GM18502 (cell line): Measurements from ENCODE around the gene DAND5.

Source experiments
- ATAC-seq: cut with Tn5 transposase; IDR thresholded peaks from one replicate; pipeline ENCODE4 v1.9.1; 2021; ENCODE audit warnings: mild to moderate bottlenecking; ENCODE audit not compliant: unreplicated experiment, poor library complexity

The DAND5 gene, protein sequence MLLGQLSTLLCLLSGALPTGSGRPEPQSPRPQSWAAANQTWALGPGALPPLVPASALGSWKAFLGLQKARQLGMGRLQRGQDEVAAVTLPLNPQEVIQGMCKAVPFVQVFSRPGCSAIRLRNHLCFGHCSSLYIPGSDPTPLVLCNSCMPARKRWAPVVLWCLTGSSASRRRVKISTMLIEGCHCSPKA

DNA sequence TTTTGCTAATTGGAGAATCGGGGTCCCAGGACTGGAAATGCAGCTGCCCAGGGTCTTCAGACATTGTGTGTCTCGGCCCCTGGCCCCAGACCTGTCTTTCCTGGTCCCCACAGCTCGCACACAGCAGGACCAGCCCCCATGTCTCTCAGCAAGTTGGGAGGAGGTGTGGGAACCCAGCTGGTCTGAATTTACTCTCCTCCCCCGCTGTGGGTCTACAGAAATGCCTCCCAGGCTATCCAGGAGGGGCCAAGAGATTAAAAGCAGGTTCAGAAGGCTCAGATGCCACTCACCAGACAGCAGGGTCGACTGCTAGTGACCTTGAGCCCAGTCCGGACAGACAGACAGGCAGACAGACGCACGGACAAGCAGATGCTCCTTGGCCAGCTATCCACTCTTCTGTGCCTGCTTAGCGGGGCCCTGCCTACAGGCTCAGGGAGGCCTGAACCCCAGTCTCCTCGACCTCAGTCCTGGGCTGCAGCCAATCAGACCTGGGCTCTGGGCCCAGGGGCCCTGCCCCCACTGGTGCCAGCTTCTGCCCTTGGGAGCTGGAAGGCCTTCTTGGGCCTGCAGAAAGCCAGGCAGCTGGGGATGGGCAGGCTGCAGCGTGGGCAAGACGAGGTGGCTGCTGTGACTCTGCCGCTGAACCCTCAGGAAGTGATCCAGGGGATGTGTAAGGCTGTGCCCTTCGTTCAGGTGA, at the start of gene DAND5:
TSS of gene DAND5 (plus strand) at position 285 of the 697 bp plus-strand sequence. CDS start at position 370, 85 bp downstream.
- ATAC-seq = no peak

DNA sequence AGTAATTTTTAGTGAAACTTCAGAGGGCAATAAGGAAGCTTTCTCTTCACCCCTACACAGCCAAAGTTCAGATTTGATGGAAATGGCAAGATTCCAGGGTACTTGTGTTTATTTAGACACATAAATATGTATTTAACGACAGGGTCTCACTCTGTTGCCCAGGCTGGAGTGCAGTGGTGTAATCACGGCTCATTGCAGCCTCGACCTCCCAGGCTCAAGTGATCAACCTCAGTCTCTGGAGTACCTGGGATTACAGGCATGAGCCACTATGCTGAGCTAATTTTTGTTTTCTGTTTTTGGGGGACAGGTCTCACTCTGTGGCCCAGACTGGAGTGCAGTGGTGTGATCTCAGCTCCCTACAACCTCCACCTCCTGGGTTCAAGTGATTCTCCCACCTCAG, 48.3 kb upstream of the DAND5 start:
- no peak for ATAC-seq

DNA sequence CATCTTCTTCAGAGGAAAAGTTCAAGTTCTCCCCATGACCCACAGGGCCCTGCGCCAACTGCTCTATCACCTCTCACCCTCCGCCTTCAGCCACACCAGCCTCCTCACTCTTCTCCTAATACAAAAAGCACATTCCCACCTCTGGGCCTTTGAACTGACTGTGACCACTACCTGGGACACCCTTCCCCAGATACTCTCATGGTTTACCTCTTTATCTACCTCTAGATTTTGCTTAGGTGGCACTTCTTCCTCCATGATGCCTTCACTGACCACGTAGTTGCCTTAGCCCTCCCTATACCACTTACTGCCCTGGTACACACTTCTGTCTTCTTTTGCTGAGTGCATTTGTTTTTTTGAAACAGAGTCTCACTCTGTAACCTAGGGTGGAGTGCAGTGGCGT, 46.4 kb upstream of the DAND5 start:
- ATAC-seq = no peak

DNA sequence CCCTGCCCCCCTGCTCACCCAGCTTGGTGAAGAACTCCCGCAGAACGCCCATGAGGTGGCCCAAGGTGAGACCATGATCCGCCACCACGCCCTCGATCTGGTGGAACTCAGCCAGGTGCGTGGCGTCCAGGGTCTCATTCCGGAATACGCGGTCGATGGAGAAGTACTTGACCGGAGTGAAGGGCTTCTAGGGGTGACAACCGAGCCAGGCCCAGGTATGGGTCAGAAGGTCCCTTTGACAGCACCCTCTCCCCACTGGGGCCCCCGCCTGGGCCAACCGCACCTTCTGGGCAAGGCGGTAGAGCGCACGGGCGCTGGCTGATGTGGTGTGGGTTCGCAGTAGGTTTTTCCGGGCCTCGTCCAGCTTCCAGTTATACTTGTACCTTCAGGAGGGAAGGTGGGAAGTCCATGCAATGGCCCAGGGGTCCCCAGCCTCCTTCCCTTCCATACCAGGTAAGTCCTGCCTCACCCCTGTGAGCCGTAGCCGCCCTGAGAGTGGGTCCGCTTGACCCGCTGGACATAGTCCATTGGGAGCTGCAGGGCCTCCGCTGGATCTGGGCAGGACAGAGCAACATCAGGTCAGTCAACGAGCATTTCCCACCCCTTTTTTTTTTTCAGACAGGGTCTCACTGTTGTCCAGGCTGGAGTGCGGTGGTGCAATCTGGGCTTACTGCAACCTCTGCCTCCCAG, 44.6 kb upstream of the DAND5 start:
- ATAC-seq = no peak

DNA sequence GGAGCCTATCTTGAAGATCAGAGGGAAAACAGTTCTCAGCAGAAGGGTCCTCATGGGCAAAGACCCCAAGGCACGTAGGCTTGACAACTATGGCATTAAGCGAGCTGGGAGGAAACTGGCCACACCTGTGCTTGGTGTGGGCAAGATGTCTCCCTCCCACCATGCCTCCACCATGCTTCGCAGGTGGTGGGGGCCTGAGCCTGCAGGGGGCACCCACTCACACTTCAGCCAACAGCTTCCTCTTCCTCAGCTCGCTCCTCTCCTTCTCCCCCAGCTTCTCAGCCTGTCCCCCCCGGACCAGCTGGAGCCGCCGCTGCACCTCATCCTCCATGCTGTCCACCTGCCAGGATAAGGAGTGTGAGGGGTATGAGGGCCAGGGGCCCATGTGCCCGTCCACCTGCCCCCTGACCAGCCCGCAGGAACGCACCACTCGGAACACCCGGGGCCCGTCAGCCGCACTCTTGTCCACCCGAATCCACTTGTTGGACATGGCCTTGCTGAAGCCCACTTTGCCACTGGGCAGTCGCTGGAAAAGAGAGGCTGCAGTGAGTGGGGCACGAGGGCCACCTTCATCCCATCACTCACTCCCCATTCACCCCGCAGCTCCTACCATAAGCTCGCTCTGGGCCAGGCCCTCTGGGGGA, 39.3 kb upstream of the DAND5 start:
- ATAC-seq = no peak

DNA sequence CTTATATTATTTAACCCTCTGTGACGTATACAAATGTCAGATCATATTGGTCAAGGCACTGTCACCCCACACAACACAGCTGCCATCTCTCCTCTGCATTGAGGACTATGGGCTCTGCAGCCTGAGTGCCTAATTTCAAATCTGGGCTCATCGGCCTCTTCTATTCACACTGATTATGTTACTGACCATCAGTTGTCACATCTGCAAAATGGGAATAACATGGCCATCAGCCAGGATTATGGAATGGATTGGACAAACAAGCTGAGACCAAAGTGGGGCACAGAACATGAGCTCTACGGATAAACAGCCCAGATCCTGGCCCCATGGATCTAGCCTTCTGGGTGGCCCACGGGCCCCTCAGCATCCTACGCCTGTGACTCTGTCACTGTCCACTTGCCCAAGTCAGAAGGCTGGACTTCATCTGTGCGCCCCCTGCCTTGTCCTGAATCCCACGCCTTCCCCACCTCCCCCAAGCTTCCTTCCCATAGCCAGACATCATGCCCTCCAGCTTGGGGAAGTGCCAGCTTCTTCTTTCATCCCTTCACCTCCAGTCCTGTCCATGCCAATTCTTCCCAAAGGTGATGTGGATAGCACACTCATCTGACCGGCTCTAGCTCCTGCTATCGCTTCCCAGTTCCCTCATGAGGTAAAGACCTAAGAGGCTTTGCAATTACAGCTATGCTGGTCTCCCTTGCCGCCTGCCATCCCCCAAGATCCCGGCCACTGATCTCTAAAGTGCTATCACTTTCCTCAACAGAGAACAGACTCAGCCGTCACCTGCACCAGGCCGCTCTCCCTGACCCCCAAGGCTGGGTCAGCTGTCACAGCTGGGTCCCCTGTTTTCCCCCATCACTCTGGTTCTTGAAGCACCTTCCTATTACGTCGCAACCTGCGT, 36.7 kb upstream of the DAND5 start:
- no peak for ATAC-seq

DNA sequence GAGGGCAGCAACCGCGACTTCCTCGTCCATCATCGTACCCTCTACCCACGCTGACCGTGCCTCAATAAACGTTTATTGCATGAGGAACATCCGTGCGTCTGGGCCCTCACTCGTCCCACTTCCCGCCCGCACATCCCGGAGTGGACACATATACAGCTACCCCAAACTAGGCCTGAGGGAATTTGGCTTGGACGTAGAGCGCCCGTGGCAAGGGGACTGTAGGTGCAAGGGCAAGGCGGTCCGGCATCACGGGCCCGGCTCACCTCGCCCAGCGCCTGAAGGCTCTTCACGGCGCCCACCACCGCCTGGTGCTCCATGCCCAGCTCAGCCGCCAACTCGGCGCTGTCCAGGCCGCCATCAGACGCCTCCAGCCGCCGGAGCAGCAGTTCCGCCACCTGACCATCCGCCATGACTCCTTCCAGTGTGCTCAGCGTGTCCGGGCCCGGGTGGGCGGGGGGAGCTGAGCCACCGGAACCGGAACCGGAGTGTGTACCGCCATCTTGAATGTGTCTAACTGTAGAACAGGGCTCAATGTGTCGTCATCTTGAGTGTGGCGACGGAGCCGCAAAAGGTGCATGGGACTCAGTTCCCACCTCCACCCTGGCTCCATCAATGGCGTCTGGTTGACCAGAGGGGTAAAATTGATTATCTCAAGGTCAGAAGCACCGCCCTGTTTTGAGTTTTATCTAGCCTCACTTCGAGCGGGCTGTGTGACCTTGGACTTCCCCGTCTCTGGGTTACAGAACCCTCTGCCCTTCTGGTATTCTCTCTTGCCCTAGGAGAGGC, 35.9 kb upstream of the DAND5 start, which contains the start of gene FARSA:
TSS of gene FARSA (minus strand) at position 425 of the 786 bp plus-strand sequence. CDS start at position 410, 15 bp downstream.
- ATAC-seq = peak; percentile 44

DNA sequence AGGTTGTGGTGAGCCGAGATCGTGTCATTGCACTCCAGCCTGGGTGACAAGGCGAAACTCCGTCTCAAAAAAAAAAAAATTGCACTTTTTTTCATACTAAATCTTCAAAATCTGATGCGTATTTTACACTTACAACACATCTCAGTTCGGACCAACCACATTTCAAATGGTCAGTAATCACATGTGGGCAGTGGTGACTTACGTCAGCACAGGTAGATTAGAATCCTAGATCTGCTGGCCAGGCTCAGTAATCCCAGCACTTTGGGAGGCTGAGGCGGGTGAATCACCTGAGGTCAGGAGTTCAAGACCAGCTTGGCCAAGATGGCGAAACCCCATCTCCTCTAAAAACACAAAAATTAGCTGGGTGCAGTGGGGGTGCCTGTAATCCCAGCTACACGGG, 34.3 kb upstream of the DAND5 start:
- no peak for ATAC-seq

DNA sequence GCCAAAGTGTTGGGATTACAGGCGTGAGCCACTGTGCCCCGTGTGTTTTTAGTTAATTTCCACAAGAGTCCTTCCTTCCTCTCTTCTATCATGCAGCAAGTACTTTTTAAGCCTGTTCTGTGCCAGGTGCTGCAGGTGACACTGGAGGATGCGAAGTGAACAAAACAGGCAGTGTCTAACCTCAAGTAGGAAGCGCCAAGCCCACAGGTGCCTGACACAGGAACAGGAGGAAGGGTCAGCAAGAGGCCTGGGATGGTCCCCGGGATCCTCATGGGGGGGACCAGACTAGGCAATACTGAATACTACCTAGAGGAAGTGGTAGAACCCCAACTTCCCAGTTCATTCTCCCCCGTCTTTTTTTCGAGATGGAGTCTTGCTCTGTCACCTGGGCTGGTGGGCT, 32.8 kb upstream of the DAND5 start:
- no peak for ATAC-seq

DNA sequence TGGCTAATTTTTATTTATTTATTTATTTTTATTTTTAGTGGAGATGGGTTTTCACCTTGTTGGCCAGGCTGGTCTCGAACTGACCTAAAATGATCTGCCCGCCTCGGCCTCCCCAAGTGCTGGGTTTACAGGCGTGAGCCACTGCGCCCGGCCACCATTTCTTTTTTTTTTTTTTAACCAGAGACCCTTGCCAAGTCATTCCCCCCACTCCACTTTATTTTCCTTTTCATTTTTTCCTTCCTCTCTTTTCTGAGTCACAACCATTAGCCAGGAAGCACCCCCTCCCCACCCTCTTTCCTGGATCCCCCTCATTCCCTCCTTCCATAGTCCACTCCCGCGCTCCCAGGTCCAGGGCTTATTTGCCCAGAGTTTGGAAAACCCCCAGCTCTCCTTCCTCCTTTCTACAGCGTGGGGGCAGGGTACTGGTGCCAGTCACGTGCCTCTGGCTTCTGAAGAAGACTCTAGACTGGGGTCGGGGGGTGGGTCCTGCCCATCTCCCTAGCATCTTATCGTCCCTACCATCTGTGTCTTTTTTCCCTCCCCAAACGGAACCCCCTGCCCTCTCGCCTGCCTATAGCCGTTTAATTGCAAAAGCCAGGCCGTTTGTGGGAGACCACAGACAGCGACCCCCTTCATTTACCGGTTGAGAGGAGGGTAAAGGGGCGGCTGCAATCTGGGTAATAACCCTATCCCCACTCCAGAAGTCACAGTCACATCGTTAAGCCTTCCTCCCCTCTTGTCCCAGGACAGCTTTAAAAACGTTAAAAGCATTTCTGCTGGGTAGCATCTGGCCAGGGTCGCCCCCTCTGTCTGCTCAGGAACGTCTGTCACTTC, 32.1 kb upstream of the DAND5 start:
- ATAC-seq = peak; percentile 0

DNA sequence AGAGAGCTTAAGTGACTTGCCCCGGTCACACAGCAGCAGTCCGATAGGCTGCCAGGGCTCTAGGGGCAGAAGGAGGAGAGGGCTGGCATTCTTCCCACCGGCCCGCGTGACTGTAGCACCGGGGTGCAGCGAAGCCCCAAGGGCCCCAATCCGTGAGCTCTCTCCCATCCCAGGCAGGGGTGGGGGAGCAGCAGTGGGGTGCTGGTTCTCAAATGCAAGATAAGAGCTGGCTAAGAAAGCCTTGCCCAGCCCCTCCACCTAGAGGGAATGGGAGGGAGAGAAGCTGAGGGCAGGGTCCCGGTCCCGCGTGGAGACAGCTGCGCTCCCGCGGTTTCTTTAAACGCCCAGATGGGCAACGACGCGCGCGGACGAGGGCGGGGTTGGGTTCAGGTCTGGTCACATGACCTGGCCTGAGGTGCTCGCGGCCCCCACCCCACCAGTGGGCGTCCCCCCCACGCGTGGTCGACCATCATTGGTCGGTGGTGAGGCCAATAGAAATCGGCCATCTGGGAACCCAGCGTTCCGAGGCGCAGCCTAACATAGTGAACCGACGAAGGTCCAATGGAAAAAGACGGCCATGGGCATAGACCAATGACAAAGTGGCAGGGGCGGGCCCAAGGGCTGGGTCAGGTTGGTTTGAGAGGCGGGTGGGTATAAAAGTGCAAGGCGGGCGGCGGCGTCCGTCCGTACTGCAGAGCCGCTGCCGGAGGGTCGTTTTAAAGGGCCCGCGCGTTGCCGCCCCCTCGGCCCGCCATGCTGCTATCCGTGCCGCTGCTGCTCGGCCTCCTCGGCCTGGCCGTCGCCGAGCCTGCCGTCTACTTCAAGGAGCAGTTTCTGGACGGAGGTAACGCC, 31.2 kb upstream of the DAND5 start, which contains the start of gene CALR:
TSS of gene CALR (plus strand) at position 683 of the 852 bp plus-strand sequence. CDS start at position 754, 71 bp downstream.
- peak; percentile 82 for ATAC-seq

DNA sequence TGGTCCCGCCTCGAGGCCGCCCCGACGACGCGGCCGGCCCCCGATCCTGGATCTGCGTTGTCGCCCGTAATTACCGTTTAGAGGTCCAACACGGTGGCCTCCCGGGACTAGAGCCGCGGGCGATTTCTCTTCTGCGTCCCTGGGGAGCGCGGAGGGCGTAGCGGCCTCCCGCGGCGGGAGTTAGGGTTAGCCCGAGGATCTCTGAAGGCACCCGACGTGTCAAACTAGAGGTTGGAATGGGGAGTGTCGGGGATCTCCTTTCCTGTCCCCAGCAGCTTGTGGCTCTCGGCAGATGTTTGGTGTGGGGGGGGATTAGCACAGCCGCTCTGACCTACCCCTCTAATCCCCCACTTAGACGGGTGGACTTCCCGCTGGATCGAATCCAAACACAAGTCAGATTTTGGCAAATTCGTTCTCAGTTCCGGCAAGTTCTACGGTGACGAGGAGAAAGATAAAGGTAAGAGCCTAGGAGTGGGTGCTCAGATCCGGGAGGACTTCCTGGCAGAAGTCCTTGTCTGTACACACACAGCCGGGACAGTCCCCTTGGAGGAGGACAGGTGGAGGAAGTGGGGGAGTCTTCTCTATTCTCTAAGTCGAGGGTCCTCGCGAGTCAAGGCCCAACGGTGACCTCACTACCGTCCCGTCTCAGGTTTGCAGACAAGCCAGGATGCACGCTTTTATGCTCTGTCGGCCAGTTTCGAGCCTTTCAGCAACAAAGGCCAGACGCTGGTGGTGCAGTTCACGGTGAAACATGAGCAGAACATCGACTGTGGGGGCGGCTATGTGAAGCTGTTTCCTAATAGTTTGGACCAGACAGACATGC, 30.4 kb upstream of the DAND5 start:
- ATAC-seq = no peak

DNA sequence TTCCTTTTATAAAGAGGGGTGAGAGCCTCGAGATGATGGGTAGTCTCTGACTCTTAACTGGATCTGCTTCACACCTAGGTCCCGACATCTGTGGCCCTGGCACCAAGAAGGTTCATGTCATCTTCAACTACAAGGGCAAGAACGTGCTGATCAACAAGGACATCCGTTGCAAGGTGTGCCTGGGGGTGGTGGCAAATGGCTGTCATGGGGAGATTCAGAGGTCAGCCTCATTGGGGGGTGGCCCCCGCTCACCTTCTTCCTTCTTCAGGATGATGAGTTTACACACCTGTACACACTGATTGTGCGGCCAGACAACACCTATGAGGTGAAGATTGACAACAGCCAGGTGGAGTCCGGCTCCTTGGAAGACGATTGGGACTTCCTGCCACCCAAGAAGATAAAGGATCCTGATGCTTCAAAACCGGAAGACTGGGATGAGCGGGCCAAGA, 29.4 kb upstream of the DAND5 start:
- ATAC-seq = no peak

DNA sequence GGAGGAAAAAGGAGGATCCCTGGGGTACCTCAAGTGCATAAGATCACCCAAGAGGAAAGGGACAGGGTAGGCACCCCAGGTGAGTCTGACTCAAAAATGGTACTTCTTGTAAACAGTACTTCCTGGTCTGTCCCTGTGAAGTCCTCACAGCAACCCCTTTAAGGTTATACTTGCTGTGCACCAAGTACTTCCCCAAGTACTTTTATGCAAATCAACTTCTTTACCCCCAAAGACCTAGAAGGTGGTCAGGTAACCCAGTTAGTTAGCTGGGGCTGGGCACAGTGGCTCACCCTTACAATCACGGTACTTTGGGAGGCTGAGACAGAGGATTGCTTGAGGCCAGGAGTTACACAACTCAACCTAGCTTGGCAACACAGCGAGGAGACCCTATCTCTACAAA, 28.5 kb upstream of the DAND5 start:
- ATAC-seq = no peak

DNA sequence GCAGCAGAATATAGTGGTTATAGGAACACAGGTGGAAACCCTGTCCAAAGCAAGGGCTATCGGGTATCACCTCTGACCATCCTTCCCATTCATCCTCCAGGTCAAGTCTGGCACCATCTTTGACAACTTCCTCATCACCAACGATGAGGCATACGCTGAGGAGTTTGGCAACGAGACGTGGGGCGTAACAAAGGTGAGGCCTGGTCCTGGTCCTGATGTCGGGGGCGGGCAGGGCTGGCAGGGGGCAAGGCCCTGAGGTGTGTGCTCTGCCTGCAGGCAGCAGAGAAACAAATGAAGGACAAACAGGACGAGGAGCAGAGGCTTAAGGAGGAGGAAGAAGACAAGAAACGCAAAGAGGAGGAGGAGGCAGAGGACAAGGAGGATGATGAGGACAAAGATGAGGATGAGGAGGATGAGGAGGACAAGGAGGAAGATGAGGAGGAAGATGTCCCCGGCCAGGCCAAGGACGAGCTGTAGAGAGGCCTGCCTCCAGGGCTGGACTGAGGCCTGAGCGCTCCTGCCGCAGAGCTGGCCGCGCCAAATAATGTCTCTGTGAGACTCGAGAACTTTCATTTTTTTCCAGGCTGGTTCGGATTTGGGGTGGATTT, 25.8 kb upstream of the DAND5 start:
- ATAC-seq = no peak

DNA sequence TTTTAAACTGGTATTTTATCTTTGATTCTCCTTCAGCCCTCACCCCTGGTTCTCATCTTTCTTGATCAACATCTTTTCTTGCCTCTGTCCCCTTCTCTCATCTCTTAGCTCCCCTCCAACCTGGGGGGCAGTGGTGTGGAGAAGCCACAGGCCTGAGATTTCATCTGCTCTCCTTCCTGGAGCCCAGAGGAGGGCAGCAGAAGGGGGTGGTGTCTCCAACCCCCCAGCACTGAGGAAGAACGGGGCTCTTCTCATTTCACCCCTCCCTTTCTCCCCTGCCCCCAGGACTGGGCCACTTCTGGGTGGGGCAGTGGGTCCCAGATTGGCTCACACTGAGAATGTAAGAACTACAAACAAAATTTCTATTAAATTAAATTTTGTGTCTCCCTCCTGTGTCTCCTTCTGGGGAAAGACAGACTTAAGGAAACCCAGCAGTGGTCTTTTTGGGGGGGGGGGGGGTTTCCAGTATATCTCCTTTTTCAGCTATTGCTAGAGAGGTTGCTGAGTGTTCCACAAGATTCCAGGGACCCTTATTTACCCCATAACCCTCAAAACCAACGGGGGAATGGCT, 25.2 kb upstream of the DAND5 start:
- ATAC-seq = no peak
